ENCODE results near the gene WDR35. TPM values are rescaled to one million over a fixed set of nuclear protein-coding genes. Genes with fewer than 3 reads are reported as not detected.
A peak's percentile ranks its signal among the peaks of the same experiment; 100 is the strongest.
"Not testable (repeated sequence)": the region's sequence is repeated elsewhere in the genome, so short reads cannot be mapped to it uniquely, and the experiment has no call there.

WDR35 gene
- total RNA-seq, 4 donors from 2014 or later: 2.9 to 10.9 (median 6.9) TPM

DNA sequence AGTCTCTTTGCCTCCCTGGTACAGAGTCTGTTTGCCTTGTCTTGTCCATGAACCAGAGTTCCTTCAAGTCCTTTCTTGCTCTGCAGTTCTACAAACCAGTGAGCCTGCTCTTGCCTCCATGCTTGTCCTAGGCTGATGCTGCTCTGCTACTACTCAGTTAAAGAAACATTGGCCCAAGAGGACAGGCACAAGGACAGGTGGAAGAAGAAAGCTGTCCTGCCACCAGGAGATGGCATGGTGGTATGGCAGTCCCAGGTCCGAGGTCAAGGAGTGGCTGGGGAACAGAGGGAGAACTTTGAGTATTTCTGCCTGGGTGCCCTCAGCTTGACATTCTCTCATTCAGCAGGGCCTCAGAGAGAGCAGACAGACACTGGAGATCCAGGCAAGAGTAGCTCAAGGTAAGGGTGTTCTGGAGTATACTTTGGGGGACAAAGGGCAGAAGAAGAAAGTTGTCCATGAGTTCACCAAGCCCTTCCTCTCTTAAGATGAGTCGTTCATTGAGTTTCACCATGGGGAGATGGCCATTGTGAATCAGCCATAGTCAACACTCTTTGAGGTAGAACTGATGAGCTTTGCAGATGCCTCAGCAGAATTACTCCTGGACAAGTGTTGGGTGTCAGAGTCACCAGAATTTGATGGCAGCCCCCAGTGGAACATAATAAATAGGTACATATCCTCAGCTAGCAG is 108.5 kb downstream of the WDR35 start:
- Histone ChIP-seq H3K27ac (no peak overlapping the region), H3K4me1 (no peaks in the 10 kb centered on the region), H3K27me3 (no peaks in the 10 kb centered on the region), H3K4me3 (no peak overlapping the region), H3K36me3 (no peaks in the 10 kb centered on the region), H3K9me3 (no peaks in the 10 kb centered on the region)
- 100% methylated on average over 2 of the region's 2 CpGs for WGBS
- DNase-seq (ENCODE audit: low spot score in 2 of 2): peak in 1 of 2 donors; percentile 26
- no peak for TF ChIP-seq POLR2A (IDR thresholded peaks at IDR 0.05)
- TF ChIP-seq, protein P1, sequence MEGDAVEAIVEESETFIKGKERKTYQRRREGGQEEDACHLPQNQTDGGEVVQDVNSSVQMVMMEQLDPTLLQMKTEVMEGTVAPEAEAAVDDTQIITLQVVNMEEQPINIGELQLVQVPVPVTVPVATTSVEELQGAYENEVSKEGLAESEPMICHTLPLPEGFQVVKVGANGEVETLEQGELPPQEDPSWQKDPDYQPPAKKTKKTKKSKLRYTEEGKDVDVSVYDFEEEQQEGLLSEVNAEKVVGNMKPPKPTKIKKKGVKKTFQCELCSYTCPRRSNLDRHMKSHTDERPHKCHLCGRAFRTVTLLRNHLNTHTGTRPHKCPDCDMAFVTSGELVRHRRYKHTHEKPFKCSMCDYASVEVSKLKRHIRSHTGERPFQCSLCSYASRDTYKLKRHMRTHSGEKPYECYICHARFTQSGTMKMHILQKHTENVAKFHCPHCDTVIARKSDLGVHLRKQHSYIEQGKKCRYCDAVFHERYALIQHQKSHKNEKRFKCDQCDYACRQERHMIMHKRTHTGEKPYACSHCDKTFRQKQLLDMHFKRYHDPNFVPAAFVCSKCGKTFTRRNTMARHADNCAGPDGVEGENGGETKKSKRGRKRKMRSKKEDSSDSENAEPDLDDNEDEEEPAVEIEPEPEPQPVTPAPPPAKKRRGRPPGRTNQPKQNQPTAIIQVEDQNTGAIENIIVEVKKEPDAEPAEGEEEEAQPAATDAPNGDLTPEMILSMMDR (IDR thresholded peaks at IDR 0.05): no peak
- no peak for TF ChIP-seq EP300 (IDR thresholded peaks at IDR 0.05)
- no peak for TF ChIP-seq POLR2AphosphoS5 (IDR thresholded peaks at IDR 0.05)

DNA sequence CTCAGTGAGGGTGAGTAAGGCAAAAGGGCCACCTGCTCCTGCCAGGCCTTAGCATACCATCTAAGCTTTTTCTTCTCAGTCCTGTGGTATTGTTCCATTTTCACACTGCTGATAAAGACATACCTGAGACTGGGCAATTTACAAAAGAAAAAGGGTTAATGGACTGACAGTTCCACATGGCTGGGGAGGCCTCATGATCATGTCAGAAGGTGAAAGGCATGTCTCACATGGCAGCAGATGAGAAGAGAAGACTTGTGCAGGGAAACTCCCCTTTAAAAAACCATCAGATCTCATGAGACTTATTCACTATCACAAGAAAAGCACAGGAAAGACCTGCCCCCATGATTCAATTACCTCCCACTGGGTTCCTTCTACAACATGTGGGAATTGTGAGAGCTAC is 109.7 kb downstream of the WDR35 start:
- H3K36me3 ChIP-seq, H3K27me3 ChIP-seq, H3K4me3 ChIP-seq, H3K27ac ChIP-seq, H3K9me3 ChIP-seq, H3K4me1 ChIP-seq: not testable (repeated sequence)
- peak in 1 of 2 donors; percentile 23 for DNase-seq (ENCODE audit: low spot score in 2 of 2)

DNA sequence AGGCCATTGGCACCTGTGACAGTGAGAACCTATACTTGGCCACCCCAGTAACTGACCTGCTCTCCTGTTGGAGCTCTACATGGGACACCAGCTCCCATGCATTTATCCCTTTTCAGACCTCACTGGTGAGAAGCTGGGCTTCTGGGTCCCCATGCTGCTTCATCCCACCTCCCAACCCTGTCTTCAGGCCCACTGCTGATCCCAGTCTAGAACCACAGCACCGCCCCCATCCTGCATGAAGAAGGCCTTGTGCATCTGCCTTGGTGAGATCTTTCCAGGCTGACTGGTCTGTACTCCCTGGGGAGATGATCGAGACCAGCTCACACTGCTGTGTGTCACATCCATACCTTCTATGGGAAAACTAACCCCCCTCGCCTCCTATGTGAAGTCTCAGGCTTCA is 110.8 kb downstream of the WDR35 start:
- DNase-seq (ENCODE audit: low spot score in 2 of 2): peak in 1 of 2 donors; percentile 66
- Histone ChIP-seq H3K36me3 (no peaks in the 10 kb centered on the region), H3K4me3 (no peak overlapping the region), H3K4me1 (no peaks in the 10 kb centered on the region), H3K27me3 (no peaks in the 10 kb centered on the region), H3K9me3 (no peaks in the 10 kb centered on the region), H3K27ac (no peak overlapping the region)
- WGBS: 72% methylated on average over 3 of the region's 3 CpGs
- TF ChIP-seq EP300 (IDR thresholded peaks at IDR 0.05) (no peak), POLR2AphosphoS5 (IDR thresholded peaks at IDR 0.05) (no peak), POLR2A (IDR thresholded peaks at IDR 0.05) (no peak)
- TF ChIP-seq, protein P1 (IDR thresholded peaks at IDR 0.05): no peak

DNA sequence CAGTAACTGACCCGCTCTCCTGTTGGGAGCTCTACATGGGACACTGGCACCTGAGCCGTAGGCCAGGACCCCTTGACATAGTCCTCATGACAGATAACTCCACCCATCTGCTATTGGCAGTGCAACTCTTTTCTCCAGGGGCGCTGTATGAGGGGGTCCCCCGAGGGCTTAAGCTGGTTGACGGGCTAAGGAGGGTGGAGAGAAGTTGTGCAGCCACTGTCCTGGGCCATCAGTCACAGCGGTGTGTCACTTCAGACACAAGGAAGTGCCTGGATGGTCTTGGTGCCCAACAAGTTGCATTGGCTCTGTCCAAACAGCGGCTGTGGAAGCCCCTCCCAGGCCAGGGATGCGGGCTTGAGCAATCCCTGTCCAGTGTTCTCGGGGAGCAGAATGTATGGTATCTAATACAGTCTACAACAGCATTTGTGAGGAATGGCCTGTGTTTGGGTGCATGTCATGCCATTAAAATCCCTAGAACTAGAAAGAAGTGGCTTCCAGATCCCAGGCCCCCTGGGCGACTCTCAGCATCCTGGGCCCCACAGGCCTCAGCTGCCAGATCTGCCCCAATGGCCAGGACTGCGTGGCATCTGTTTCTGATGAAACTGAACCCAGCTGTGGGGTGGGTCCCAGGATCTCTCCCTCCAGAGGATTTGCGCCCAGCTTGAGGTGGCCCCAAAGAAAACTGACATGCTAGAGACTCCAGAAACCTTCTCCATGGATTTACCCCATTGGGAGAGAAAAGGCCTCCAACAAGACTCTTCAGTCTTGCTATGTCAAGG is 111.4 kb downstream of the WDR35 start:
- H3K27ac ChIP-seq: no peak overlapping the region
- TF ChIP-seq EP300 (IDR thresholded peaks at IDR 0.05) (no peak), POLR2AphosphoS5 (IDR thresholded peaks at IDR 0.05) (no peak), POLR2A (IDR thresholded peaks at IDR 0.05) (no peak)
- TF ChIP-seq, protein P1 (IDR thresholded peaks at IDR 0.05): no peak
- no peaks in the 10 kb centered on the region for H3K27me3 ChIP-seq
- peak in 1 of 2 donors; percentile 52 for DNase-seq (ENCODE audit: low spot score in 2 of 2)
- H3K9me3 ChIP-seq: no peaks in the 10 kb centered on the region
- WGBS: 96% methylated on average over 9 of the region's 12 CpGs
- H3K4me3 ChIP-seq: no peak overlapping the region
- H3K4me1 ChIP-seq: no peaks in the 10 kb centered on the region
- H3K36me3 ChIP-seq: no peaks in the 10 kb centered on the region

DNA sequence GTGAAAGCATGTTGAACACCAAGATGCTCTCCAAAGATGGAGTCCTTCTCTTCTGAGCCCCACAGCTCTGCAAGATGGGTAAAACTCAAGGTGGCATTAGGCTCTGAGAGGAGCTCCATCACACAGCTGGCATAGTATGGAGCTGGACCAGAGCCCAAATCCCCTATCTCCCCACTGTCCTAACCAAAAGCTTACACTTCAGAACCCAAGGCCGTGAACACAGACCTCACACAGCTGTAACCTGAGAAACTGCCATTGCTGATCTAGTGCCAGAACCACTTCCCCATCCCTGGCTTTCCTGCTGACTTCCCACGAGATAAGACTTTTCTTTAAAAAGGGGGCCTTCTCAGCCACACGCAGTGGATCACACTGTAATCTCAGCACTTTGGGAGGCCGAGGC is 113.2 kb downstream of the WDR35 start:
- peak in 1 of 2 donors; percentile 20 for DNase-seq (ENCODE audit: low spot score in 2 of 2)
- WGBS: 85% methylated on average over 4 of the region's 4 CpGs
- no peak overlapping the region for H3K27ac ChIP-seq
- TF ChIP-seq, protein P1 (IDR thresholded peaks at IDR 0.05): no peak
- TF ChIP-seq POLR2AphosphoS5 (IDR thresholded peaks at IDR 0.05) (no peak), POLR2A (IDR thresholded peaks at IDR 0.05) (no peak), EP300 (IDR thresholded peaks at IDR 0.05) (no peak)
- no peak overlapping the region for H3K4me3 ChIP-seq
- H3K36me3 ChIP-seq: no peaks in the 10 kb centered on the region
- H3K9me3 ChIP-seq: no peaks in the 10 kb centered on the region
- no peaks in the 10 kb centered on the region for H3K4me1 ChIP-seq
- no peaks in the 10 kb centered on the region for H3K27me3 ChIP-seq

Data from suprapubic skin (tissue), 4 donors.